ENCODE results near the gene ZKSCAN8.
A peak's percentile ranks its signal among the peaks of the same experiment; 100 is the strongest.

ZKSCAN8 gene

DNA sequence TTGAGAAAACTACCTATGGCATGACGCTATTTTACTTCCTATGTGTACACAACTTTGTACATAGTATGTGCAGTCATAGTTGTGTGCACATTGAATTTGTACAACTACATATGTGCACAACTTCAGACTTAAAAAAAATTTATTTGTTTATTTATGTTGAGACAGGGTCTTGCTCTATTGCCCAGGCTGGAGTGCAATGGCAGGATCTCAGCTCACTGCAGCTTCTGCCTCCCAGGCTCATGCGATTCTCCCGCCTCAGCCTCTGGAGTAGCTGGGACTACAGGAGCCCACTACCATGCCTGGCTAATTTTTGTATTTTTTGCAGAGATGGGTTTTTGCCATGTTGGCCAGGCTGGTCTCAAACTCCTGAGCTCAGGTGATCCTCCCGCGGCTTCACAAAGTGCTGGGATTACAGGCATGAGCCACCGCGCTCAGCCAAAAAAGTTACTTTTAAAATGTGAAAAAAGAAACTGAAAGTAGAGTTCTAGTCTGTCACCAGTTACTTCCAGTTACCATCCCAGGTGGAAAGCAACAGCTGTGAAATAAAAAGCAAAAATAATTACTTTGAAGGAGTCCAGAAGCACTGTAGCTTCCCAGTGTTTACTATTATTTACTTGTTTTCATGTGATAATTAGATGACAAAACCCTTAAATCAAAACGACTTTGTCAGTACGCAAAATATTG is 1.7 kb upstream of the ZKSCAN8 start:
- H3K36me3 ChIP-seq (ENCODE audit: control insufficient read depth, insufficient read depth, low read length) = peaks cover 9% of the 10 kb centered on the region
- peaks cover 3% of the 10 kb centered on the region; the same call in 1 of the 2 replicates for H3K27me3 ChIP-seq (ENCODE audit: control insufficient read depth, insufficient read depth, low read length)
- H3K9ac ChIP-seq (ENCODE audit: low read length) = no peak overlapping the region
- no peak overlapping the region for H3K27ac ChIP-seq (ENCODE audit: low read depth, low read length)
- peaks cover 14% of the 10 kb centered on the region; the same call in 1 of the 2 replicates for H3K4me1 ChIP-seq (ENCODE audit: control insufficient read depth, insufficient read depth, low read length)
- H3K9me3 ChIP-seq (ENCODE audit: control insufficient read depth, insufficient read depth, low read depth, low read length) = no peaks in the 10 kb centered on the region
- no peak overlapping the region for H3K4me3 ChIP-seq (ENCODE audit: low read depth, low read length)

DNA sequence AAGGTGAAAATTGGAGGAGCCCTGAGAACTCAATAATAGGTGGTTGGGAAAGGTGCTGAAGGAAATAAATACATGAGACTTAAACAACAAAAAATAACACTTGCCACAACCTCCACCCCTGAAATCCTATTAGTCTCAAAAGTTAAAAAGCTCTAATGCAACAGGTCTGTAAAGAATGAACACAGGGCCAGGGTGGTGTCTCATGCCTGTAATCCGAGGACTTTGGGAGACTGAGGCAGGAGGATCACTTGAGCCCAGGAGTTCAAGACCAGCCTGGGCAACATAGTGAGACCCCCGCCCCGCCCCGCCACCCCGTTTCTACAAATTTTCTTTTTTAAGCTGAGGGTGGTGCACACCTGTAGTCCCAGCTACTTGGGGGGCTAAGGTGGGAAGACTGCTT is 1.1 kb upstream of the ZKSCAN8 start:
- Histone ChIP-seq H3K27me3 (ENCODE audit: control insufficient read depth, insufficient read depth, low read length) (peaks cover 3% of the 10 kb centered on the region; the same call in 1 of the 2 replicates), H3K36me3 (ENCODE audit: control insufficient read depth, insufficient read depth, low read length) (peaks cover 15% of the 10 kb centered on the region), H3K4me3 (ENCODE audit: low read depth, low read length) (no peak overlapping the region), H3K4me1 (ENCODE audit: control insufficient read depth, insufficient read depth, low read length) (peaks cover 11% of the 10 kb centered on the region; the same call in 1 of the 2 replicates), H3K9ac (ENCODE audit: low read length) (no peak overlapping the region), H3K27ac (ENCODE audit: low read depth, low read length) (no peak overlapping the region), H3K9me3 (ENCODE audit: control insufficient read depth, insufficient read depth, low read depth, low read length) (no peaks in the 10 kb centered on the region)

DNA sequence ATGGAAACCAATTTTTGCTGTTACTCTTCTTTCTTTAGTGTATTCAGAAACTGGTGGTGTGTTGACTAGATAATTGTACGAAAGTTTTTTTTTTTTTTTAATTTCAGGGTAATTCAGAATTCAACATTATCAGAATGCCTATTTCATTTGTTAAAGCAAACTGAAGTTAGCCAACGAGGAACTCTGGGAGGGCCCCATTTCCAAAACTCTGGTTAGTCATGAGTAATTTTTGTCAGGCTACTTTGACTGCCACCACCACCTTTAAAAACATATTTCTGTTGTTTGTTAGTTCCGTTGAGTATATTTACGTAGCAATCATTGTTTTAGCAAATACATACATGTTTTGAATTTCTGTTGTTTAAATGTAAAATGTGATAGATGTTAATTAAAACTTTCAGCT is 763 bp downstream of the ZKSCAN8 start:
- peaks cover 9% of the 10 kb centered on the region; the same call in 1 of the 2 replicates for H3K4me1 ChIP-seq (ENCODE audit: control insufficient read depth, insufficient read depth, low read length)
- peaks cover 3% of the 10 kb centered on the region; the same call in 1 of the 2 replicates for H3K27me3 ChIP-seq (ENCODE audit: control insufficient read depth, insufficient read depth, low read length)
- peak overlapping the region; percentile 90 for H3K9ac ChIP-seq (ENCODE audit: low read length)
- peak overlapping the region; percentile 41; the same call in 1 of the 2 replicates for H3K27ac ChIP-seq (ENCODE audit: low read depth, low read length)
- peaks cover 28% of the 10 kb centered on the region for H3K36me3 ChIP-seq (ENCODE audit: control insufficient read depth, insufficient read depth, low read length)
- no peaks in the 10 kb centered on the region for H3K9me3 ChIP-seq (ENCODE audit: control insufficient read depth, insufficient read depth, low read depth, low read length)
- peak overlapping the region; percentile 77 for H3K4me3 ChIP-seq (ENCODE audit: low read depth, low read length)

DNA sequence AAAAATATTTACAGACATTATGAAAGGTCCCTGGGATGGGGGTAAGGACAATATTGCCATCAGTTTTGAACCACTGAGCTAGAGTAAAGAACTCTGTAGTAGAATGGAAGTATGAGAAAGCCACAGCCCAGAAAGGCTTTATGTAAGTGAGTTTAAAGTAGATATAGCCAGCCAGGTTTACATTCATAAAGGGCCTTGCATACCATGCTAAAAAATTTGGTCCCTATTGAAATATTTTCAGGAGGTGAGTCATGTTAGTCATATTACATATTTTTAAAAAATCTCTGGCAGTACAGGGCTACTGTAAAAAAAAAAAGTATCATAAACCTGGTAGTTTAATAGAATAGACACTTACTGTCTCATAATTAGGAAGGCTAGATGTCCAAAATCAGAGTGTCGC is 3.5 kb downstream of the ZKSCAN8 start:
- no peak overlapping the region for H3K9ac ChIP-seq (ENCODE audit: low read length)
- H3K4me1 ChIP-seq (ENCODE audit: control insufficient read depth, insufficient read depth, low read length) = 0 out of 2 replicates have a peak, but pooled peaks cover 4% of the 10 kb centered on the region
- no peak overlapping the region for H3K27ac ChIP-seq (ENCODE audit: low read depth, low read length)
- H3K4me3 ChIP-seq (ENCODE audit: low read depth, low read length) = no peak overlapping the region
- H3K9me3 ChIP-seq (ENCODE audit: control insufficient read depth, insufficient read depth, low read depth, low read length) = no peaks in the 10 kb centered on the region
- peaks cover 55% of the 10 kb centered on the region for H3K36me3 ChIP-seq (ENCODE audit: control insufficient read depth, insufficient read depth, low read length)
- peaks cover 3% of the 10 kb centered on the region; the same call in 1 of the 2 replicates for H3K27me3 ChIP-seq (ENCODE audit: control insufficient read depth, insufficient read depth, low read length)

DNA sequence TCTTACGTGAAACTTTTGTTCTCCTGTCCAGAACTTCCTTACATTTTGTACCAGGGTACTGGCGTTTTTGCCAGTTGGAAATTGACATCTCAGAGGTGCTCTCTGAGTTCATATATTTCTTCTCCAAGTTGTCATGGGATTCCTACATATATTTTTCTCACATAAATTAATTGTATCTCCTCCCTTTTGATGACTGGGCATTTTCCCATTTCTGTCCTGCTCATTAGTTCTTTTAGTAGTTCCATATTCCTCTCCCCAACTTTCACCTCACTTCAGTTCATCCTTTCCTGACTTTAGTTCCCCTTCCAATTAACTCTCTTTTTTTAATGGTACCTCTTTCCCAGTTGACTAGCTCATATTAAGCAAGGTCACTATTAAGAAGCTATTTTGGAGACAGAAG is 10.8 kb downstream of the ZKSCAN8 start:
- H3K9ac ChIP-seq (ENCODE audit: low read length) = no peak overlapping the region
- peaks cover 99% of the 10 kb centered on the region for H3K36me3 ChIP-seq (ENCODE audit: control insufficient read depth, insufficient read depth, low read length)
- no peak overlapping the region for H3K27ac ChIP-seq (ENCODE audit: low read depth, low read length)
- H3K4me1 ChIP-seq (ENCODE audit: control insufficient read depth, insufficient read depth, low read length) = no peaks in the 10 kb centered on the region
- H3K4me3 ChIP-seq (ENCODE audit: low read depth, low read length) = no peak overlapping the region
- no peaks in the 10 kb centered on the region for H3K27me3 ChIP-seq (ENCODE audit: control insufficient read depth, insufficient read depth, low read length)
- 0 out of 2 replicates have a peak, but pooled peaks cover 13% of the 10 kb centered on the region for H3K9me3 ChIP-seq (ENCODE audit: control insufficient read depth, insufficient read depth, low read depth, low read length)

DNA sequence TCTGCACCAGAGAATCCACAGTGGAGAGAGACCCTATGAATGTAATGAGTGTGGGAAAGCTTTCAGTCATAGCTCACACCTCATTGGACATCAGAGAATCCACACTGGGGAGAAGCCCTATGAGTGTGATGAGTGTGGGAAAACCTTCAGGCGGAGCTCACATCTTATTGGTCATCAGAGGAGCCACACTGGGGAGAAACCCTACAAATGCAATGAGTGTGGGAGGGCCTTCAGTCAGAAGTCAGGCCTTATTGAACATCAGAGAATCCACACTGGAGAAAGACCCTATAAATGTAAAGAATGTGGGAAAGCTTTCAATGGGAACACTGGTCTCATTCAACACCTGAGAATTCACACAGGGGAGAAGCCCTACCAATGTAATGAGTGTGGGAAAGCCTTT is 11.9 kb downstream of the ZKSCAN8 start:
- H3K9me3 ChIP-seq (ENCODE audit: control insufficient read depth, insufficient read depth, low read depth, low read length) = 0 out of 2 replicates have a peak, but pooled peaks cover 13% of the 10 kb centered on the region
- no peak overlapping the region for H3K27ac ChIP-seq (ENCODE audit: low read depth, low read length)
- no peaks in the 10 kb centered on the region for H3K27me3 ChIP-seq (ENCODE audit: control insufficient read depth, insufficient read depth, low read length)
- H3K4me1 ChIP-seq (ENCODE audit: control insufficient read depth, insufficient read depth, low read length) = no peaks in the 10 kb centered on the region
- H3K4me3 ChIP-seq (ENCODE audit: low read depth, low read length) = no peak overlapping the region
- no peak overlapping the region for H3K9ac ChIP-seq (ENCODE audit: low read length)
- peaks cover 91% of the 10 kb centered on the region for H3K36me3 ChIP-seq (ENCODE audit: control insufficient read depth, insufficient read depth, low read length)

DNA sequence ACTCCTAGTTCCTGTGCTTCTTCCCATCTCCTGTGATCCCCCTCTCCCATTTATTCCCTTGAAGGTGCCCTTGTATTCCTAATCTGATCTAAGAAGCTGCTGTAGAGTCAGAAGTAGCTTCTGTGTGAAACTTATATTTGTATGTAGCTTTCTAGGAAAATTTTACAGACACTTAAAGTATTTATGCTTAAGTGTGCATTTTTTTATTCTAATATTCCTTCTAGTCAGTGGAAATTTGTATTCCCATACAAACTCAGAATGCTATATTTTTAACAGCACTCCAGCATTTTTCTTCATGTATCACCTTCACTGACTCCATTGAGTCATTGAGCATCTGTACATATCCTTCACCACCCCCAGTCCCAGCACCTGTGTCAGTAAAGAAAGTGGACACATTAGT is 12.7 kb downstream of the ZKSCAN8 start:
- H3K27me3 ChIP-seq (ENCODE audit: control insufficient read depth, insufficient read depth, low read length) = no peaks in the 10 kb centered on the region
- H3K4me1 ChIP-seq (ENCODE audit: control insufficient read depth, insufficient read depth, low read length) = no peaks in the 10 kb centered on the region
- H3K36me3 ChIP-seq (ENCODE audit: control insufficient read depth, insufficient read depth, low read length) = peaks cover 86% of the 10 kb centered on the region
- H3K27ac ChIP-seq (ENCODE audit: low read depth, low read length) = no peak overlapping the region
- no peak overlapping the region for H3K9ac ChIP-seq (ENCODE audit: low read length)
- H3K4me3 ChIP-seq (ENCODE audit: low read depth, low read length) = no peak overlapping the region
- 0 out of 2 replicates have a peak, but pooled peaks cover 13% of the 10 kb centered on the region for H3K9me3 ChIP-seq (ENCODE audit: control insufficient read depth, insufficient read depth, low read depth, low read length)

DNA sequence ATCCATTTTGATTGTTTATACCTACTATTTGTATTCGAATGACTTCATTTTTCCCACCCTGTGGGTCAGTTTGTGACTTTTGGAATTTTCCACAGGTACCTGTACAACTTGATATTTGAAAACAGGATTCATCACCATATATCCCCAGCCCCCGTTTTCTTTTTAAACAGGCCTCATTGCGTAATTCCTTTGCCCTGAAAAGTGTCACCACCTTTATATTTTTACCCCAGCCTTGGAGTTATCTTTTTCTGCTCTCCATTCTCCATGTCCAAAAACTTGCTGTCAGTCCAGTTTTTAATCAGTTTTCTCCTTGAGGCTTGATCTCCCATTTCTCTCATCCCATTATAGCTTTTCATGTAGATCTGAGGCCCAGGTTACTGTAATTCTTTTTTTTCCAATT is 16.6 kb downstream of the ZKSCAN8 start:
- H3K27ac ChIP-seq (ENCODE audit: low read depth, low read length) = no peak overlapping the region
- H3K36me3 ChIP-seq (ENCODE audit: control insufficient read depth, insufficient read depth, low read length) = peaks cover 47% of the 10 kb centered on the region
- H3K27me3 ChIP-seq (ENCODE audit: control insufficient read depth, insufficient read depth, low read length) = peaks cover 8% of the 10 kb centered on the region
- H3K9ac ChIP-seq (ENCODE audit: low read length) = no peak overlapping the region
- no peak overlapping the region for H3K4me3 ChIP-seq (ENCODE audit: low read depth, low read length)
- H3K9me3 ChIP-seq (ENCODE audit: control insufficient read depth, insufficient read depth, low read depth, low read length) = 0 out of 2 replicates have a peak, but pooled peaks cover 7% of the 10 kb centered on the region
- H3K4me1 ChIP-seq (ENCODE audit: control insufficient read depth, insufficient read depth, low read length) = 0 out of 2 replicates have a peak, but pooled peaks cover 2% of the 10 kb centered on the region

DNA sequence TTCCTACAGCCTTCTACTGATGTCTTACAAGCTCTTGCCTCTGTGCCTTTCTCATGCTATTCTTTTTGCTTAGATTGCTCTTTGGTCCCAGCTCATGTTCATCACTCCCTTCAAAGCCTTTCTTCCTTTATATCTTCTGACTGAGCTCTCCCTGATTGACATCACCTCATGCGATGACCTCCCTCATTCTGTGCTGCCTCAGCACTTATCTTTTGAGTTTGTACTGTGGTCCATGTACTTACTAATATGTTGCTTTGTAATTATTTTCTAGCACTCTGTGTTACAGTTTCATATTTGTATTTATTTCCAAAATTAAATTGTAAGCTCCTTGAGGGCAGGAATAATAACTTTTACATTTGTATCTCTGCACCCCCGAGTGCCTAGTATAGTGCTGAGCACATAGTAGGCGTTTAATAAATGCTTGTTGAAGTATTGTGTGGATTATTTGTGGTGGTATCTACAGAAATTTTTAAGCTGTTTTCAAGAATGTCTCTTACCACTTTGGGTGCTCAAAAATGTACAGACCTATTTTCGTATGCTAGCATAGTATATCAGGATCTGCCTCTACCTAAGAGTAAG is 17.4 kb downstream of the ZKSCAN8 start:
- 0 out of 2 replicates have a peak, but pooled peaks cover 2% of the 10 kb centered on the region for H3K4me1 ChIP-seq (ENCODE audit: control insufficient read depth, insufficient read depth, low read length)
- peaks cover 14% of the 10 kb centered on the region for H3K27me3 ChIP-seq (ENCODE audit: control insufficient read depth, insufficient read depth, low read length)
- no peak overlapping the region for H3K27ac ChIP-seq (ENCODE audit: low read depth, low read length)
- no peak overlapping the region for H3K4me3 ChIP-seq (ENCODE audit: low read depth, low read length)
- H3K36me3 ChIP-seq (ENCODE audit: control insufficient read depth, insufficient read depth, low read length) = peaks cover 39% of the 10 kb centered on the region
- H3K9ac ChIP-seq (ENCODE audit: low read length) = no peak overlapping the region
- H3K9me3 ChIP-seq (ENCODE audit: control insufficient read depth, insufficient read depth, low read depth, low read length) = no peaks in the 10 kb centered on the region

DNA sequence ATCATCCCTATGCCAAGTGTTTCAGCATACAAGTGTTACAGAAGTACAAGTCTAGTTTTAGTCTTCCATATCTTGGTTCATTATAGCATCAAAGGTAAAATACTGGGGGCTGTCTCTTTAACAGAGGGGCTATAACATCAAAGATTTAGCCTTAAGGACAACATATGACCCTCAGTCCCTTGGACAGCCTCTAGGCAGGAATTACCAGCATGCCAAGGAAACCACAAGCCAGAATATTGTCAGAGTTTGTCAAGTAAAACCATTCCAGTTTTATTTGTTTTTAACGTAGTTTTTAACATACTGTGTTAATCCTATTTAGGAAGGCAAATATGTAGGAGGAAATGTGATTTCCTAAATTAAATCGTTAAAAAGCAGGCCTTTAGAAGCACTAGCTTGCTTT is 18.6 kb downstream of the ZKSCAN8 start:
- no peak overlapping the region for H3K4me3 ChIP-seq (ENCODE audit: low read depth, low read length)
- H3K9me3 ChIP-seq (ENCODE audit: control insufficient read depth, insufficient read depth, low read depth, low read length) = no peaks in the 10 kb centered on the region
- H3K9ac ChIP-seq (ENCODE audit: low read length) = no peak overlapping the region
- 0 out of 2 replicates have a peak, but pooled peaks cover 2% of the 10 kb centered on the region for H3K4me1 ChIP-seq (ENCODE audit: control insufficient read depth, insufficient read depth, low read length)
- peaks cover 22% of the 10 kb centered on the region for H3K27me3 ChIP-seq (ENCODE audit: control insufficient read depth, insufficient read depth, low read length)
- no peak overlapping the region for H3K27ac ChIP-seq (ENCODE audit: low read depth, low read length)
- peaks cover 28% of the 10 kb centered on the region for H3K36me3 ChIP-seq (ENCODE audit: control insufficient read depth, insufficient read depth, low read length)

DNA sequence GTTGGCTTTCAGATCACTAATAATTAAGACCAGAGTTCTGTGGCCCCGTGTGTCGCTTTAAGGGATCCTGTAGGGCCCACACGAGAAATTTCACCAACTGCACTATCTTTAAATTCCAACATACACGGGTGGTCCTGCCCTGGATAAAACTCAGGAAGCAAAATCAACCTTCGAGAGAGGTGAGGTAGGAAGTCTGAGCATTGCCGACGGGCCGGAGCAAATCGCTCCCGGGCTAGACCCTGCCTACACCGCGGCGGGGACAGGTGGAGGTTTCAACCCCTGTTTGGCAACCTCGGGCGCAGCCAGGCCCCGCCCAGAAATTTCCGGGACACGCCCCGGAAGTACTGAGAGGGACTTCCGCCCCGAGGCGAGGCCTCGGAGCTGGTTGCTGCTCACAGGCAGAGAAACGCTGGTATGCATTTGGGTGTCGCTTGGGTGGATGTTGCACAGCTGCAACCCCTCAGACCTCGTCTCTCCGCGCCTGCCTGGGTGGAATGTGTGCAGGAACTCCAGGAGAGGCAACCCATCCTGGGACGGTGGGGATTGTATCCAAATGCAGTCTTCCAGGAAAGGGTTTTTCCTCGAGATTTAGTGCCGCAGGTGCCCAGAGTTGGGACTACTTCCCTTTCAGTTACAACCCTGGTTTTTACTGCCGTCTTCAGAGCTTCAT is 19.9 kb downstream of the ZKSCAN8 start:
- H3K9me3 ChIP-seq (ENCODE audit: control insufficient read depth, insufficient read depth, low read depth, low read length) = no peaks in the 10 kb centered on the region
- H3K4me3 ChIP-seq (ENCODE audit: low read depth, low read length) = peak overlapping the region; percentile 79
- 0 out of 2 replicates have a peak, but pooled peaks cover 2% of the 10 kb centered on the region for H3K4me1 ChIP-seq (ENCODE audit: control insufficient read depth, insufficient read depth, low read length)
- H3K27me3 ChIP-seq (ENCODE audit: control insufficient read depth, insufficient read depth, low read length) = peaks cover 28% of the 10 kb centered on the region
- H3K9ac ChIP-seq (ENCODE audit: low read length) = peak overlapping the region; percentile 71
- no peak overlapping the region for H3K27ac ChIP-seq (ENCODE audit: low read depth, low read length)
- peaks cover 15% of the 10 kb centered on the region for H3K36me3 ChIP-seq (ENCODE audit: control insufficient read depth, insufficient read depth, low read length)

All from HUES6 (cell line).